Stomach (tissue), 9 donors: ENCODE results near the gene HADH. TPM values are rescaled to one million over a fixed set of nuclear protein-coding genes. Genes with fewer than 3 reads are reported as not detected.
"Not testable (repeated sequence)": the region's sequence is repeated elsewhere in the genome, so short reads cannot be mapped to it uniquely, and the experiment has no call there.

Experiments
- DNase-seq, 2 donors: peaks; one replicate each; pipeline versions ENCODE4 v3.0.0 to v3.0.0-alpha.2; 2013 to 2019
- H3K27ac ChIP-seq, 5 donors: fragments of 200-600 bp in 4 of 5; sonication (generic) in 4 of 5; one replicate each; pipeline ENCODE4 v1.5.1; 2013 to 2019; ENCODE audit warnings: mild to moderate bottlenecking in 1 of 5, moderate library complexity in 1 of 5
- H3K27me3 ChIP-seq, 3 donors: fragments of 200-600 bp; sonication (generic); one replicate each; pipeline ENCODE4 v1.5.1; 2017 to 2019; ENCODE audit warnings: mixed run types in 1 of 3
- H3K36me3 ChIP-seq, 4 donors: fragments of 200-600 bp; sonication (generic); 1 replicate in 3 of 4; 2 replicates in 1 of 4; pipeline ENCODE4 v1.5.1; 2016 to 2019
- H3K4me1 ChIP-seq, 4 donors: fragments of 200-600 bp; sonication (generic); one replicate each; pipeline ENCODE4 v1.5.1; 2016 to 2019
- H3K4me3 ChIP-seq, 4 donors: fragments of 200-600 bp; sonication (generic) in 3 of 4; one replicate each; pipeline ENCODE4 v1.5.1; 2016 to 2019; ENCODE audit warnings: mild to moderate bottlenecking in 1 of 4
- H3K9me3 ChIP-seq, 4 donors: fragments of 200-600 bp; sonication (generic); one replicate each; pipeline ENCODE4 v1.5.1; 2016 to 2019
- EP300 ChIP-seq: sonication (generic); formaldehyde crosslinking; IDR thresholded peaks from one replicate; pipeline ENCODE4 v1.6.1; 2017; ENCODE audit warnings: antibody characterized with exemption
- POLR2A ChIP-seq, 4 donors: fragments of 450-650 bp; IDR thresholded peaks; one replicate each; pipeline ENCODE4 v1.6.1; 2016; ENCODE audit warnings: antibody characterized with exemption in 4 of 4, control low read depth in 2 of 4, mild to moderate bottlenecking in 1 of 4, moderate library complexity in 1 of 4
- POLR2AphosphoS5 ChIP-seq, 3 donors: sonication (generic); formaldehyde crosslinking; IDR thresholded peaks; one replicate each; pipeline ENCODE4 v1.6.1; 2016; ENCODE audit warnings: antibody characterized with exemption in 3 of 3
- WGBS, 5 donors: extraction: QIAGEN DNeasy Blood & Tissue Kit in 3 of 5; methylation state at CpG; one replicate each; pipeline versions ENCODE4 v1.1.5 to v1.1.7; 2013 to 2018; 5-methylcytosine and 5-hydroxymethylcytosine counted together
- intact Hi-C: fragments of 100-400 bp; cut with DNase I; formaldehyde crosslinking; loops from one replicate; pipeline ENCODE4 v1.15.1; 2023; ENCODE audit warnings: low total_unique reads
- polyA plus RNA-seq, 3 donors: library from polyadenylated mRNA; stranded (reverse); fragments of 200-250 nt; gene quantifications; one replicate each; pipeline ENCODE4 v1.2.3, GENCODE V29; 2013
- total RNA-seq, 5 donors: library from RNA; depleted of rRNA; stranded (reverse); fragments of >200 nt; gene quantifications; one replicate each; pipeline versions ENCODE4 v1.1.0 to v1.2.3, GENCODE V29; 2014 to 2016
- TF ChIP-seq, protein P1 (sequence below), 7 experiments: fragments of 450-650 bp in 4 of 7; fragments of 200-600 bp in 3 of 7; sonication (generic) in 3 of 7; IDR thresholded peaks; one replicate each; pipeline ENCODE4 v1.5.1; 2016 to 2019; ENCODE audit warnings: antibody characterized with exemption in 7 of 7, control low read depth in 2 of 7, mild to moderate bottlenecking in 1 of 7
- donor health status: healthy with polysubstance abuse.
- donor health status: Bipolar disorder and iron deficiency.
- donor health status: healthy.

HADH gene
- total and polyA plus RNA-seq, 8 donors, result 51.6 to 118 (median 64.7) TPM

DNA sequence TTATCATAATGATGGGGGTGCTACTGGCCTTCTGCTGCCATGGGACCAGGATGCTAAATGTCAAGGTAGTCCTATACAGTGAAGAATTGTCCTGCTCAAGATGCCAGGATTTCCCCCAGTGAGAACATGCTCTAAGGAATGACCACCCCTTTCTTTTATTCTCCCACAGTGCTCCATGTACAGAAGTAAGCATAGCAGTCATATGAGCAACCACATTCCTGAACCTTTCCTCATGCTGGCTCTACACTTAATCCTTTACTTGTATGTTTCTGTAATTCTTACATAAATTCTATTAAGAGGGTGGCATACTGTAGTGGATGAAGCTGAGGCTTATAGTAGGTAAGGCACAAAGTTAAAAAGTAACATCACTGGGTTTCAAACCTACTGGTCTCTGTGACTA is 38.1 kb upstream of the HADH start:
- no peaks in the 10 kb centered on the region for H3K27me3 ChIP-seq
- no peak overlapping the region for H3K4me3 ChIP-seq
- no peak for TF ChIP-seq POLR2A (IDR thresholded peaks at IDR 0.05)
- TF ChIP-seq POLR2AphosphoS5 (IDR thresholded peaks at IDR 0.05), result no peak
- TF ChIP-seq, protein P1, sequence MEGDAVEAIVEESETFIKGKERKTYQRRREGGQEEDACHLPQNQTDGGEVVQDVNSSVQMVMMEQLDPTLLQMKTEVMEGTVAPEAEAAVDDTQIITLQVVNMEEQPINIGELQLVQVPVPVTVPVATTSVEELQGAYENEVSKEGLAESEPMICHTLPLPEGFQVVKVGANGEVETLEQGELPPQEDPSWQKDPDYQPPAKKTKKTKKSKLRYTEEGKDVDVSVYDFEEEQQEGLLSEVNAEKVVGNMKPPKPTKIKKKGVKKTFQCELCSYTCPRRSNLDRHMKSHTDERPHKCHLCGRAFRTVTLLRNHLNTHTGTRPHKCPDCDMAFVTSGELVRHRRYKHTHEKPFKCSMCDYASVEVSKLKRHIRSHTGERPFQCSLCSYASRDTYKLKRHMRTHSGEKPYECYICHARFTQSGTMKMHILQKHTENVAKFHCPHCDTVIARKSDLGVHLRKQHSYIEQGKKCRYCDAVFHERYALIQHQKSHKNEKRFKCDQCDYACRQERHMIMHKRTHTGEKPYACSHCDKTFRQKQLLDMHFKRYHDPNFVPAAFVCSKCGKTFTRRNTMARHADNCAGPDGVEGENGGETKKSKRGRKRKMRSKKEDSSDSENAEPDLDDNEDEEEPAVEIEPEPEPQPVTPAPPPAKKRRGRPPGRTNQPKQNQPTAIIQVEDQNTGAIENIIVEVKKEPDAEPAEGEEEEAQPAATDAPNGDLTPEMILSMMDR (IDR thresholded peaks at IDR 0.05), result no peak
- no peaks in the 10 kb centered on the region for H3K4me1 ChIP-seq
- intact Hi-C loops, result no loop called here
- peaks cover 0 to 4% (median 3%) of the 10 kb centered on the region in 4 donors for H3K9me3 ChIP-seq
- no peak overlapping the region for H3K27ac ChIP-seq
- no peak for DNase-seq
- H3K36me3 ChIP-seq, result peaks cover 0 to 61% (median 48%) of the 10 kb centered on the region in 4 donors

DNA sequence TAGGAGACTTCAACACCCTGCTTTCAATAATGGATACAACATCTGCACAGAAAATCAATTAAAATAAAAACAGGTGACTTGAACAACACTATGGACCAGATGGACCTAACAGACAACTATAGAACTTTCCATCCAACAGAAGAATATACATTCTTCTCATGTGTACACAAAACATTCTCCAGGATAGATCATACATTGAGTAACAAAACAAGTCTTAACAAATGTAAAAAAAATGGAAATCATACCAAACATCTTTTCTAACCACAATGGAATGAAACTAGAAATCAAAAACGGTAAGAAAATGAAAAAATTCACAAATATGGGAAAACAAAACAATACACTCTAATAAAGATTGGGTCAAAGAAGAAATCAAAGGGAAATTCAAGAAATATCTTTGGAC is 33.7 kb upstream of the HADH start:
- no peak for DNase-seq
- peaks cover 0 to 17% (median 11%) of the 10 kb centered on the region in 4 donors for H3K36me3 ChIP-seq
- intact Hi-C loops, result no loop called here

DNA sequence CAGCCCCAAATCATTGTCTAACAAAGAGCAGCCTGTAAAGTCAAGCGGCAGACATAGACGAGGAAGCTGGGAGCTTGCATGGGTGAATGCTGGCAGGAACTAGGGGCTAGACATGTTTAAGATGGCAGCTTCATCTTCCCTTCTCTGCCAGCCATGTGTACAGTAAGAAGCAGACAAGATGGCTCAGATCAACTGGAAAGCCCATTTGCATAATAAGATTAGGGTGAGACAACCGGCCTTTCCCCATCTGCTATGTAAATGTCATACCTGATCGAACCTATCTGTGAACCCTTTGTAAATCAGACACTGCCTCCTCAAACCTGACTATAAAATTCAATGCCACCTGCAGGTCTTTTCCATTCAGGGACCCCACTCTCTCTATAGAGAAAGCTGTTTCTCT is 22.8 kb upstream of the HADH start:
- no peaks in the 10 kb centered on the region for H3K9me3 ChIP-seq

More for the DNA sequence above, 33.7 kb upstream of the HADH start:
- Histone ChIP-seq H3K27me3 (no peaks in the 10 kb centered on the region), H3K4me1 (no peaks in the 10 kb centered on the region), H3K4me3 (no peak overlapping the region), H3K9me3 (peaks cover 4 to 16% (median 13%) of the 10 kb centered on the region in 4 donors), H3K27ac (no peak overlapping the region)
- WGBS, 5 donors, result 82 to 97% (median 91%) methylated on average over 1 of the region's 1 CpG
- TF ChIP-seq POLR2AphosphoS5 (IDR thresholded peaks at IDR 0.05) (no peak), POLR2A (IDR thresholded peaks at IDR 0.05) (no peak), EP300 (no peak)
- TF ChIP-seq, protein P1 (IDR thresholded peaks at IDR 0.05), result no peak

DNA sequence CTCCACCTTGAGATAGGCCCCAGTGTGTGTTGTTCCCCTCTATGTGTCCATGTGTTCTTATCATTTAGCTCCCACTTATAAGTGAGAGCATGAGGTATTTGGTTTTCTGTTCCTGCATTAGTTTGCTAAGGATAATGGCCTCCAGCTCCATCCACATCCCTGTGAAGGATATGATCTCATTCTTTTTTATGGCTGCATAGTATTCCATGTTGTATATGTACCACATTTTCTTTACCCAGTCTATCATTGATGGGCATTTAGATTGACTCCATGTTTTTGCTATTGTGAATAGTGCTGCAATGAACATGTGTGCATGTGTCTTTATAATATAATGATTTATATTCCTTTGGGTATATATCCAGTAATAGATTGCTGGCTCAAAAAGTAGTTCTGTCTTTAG is 22.2 kb upstream of the HADH start:
- H3K4me3 ChIP-seq, intact Hi-C loops, H3K36me3 ChIP-seq, H3K9me3 ChIP-seq, DNase-seq, H3K4me1 ChIP-seq, H3K27ac ChIP-seq, H3K27me3 ChIP-seq: not testable (repeated sequence)

More for the DNA sequence above, 22.8 kb upstream of the HADH start:
- Histone ChIP-seq H3K27ac (no peak overlapping the region), H3K4me1 (no peaks in the 10 kb centered on the region), H3K4me3 (no peak overlapping the region), H3K36me3 (no peaks in the 10 kb centered on the region), H3K27me3 (no peaks in the 10 kb centered on the region)
- no peak for DNase-seq
- no peak for TF ChIP-seq EP300
- TF ChIP-seq POLR2A (IDR thresholded peaks at IDR 0.05), result no peak
- TF ChIP-seq, protein P1 (IDR thresholded peaks at IDR 0.05), result no peak
- TF ChIP-seq POLR2AphosphoS5 (IDR thresholded peaks at IDR 0.05), result no peak
- intact Hi-C loops, result no loop called here
- WGBS, 5 donors, result 68 to 79% (median 74%) methylated on average over 4 of the region's 4 CpGs

DNA sequence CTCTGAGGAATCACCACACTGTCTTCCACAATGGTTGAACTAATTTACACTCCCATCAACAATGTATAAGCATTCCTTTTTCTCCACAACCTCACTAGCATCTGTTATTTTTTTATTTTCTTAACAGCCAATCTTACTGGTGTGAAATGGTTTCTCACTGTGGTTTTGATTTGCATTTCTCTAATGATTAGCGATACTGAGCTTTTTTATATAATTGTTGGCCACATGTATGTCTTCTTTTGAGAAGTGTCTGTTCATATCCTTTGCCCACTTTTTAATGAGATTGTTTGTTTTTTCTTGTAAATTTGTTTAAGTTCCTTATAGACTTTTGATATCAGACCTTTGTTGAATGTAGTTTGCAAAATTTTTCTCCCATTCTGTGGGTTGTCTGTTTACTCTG is 21.8 kb upstream of the HADH start:
- intact Hi-C loops, H3K9me3 ChIP-seq, H3K4me1 ChIP-seq, H3K4me3 ChIP-seq, DNase-seq, H3K36me3 ChIP-seq, H3K27me3 ChIP-seq, H3K27ac ChIP-seq: not testable (repeated sequence)
- 96 to 98% (median 96%) methylated on average over 1 of the region's 1 CpG for WGBS, 5 donors
